HEK293 (cell line): ENCODE results near the gene ARHGEF4.

Experiments
- CTCF ChIA-PET: fragments of 350-600 bp; formaldehyde crosslinking; extraction: SDS; loops from one replicate; lab custom pipeline; 2021; ENCODE audit warnings: antibody characterized with exemption; lab: Yijun Ruan, JAX
- POLR2A ChIA-PET: fragments of 300-600 bp; formaldehyde crosslinking; extraction: SDS; loops from one replicate; lab custom pipeline; 2020; ENCODE audit warnings: antibody characterized with exemption, inconsistent platforms; lab: Yijun Ruan, JAX
- H3K27ac ChIP-seq: fragments of 200-500 bp; sonication (Bioruptor generic); 2 replicates; pipeline ENCODE4 v1.5.1; 2014; ENCODE audit warnings: low read depth, low read length, control low read depth, inconsistent platforms; ENCODE audit errors: extremely low read depth
- H3K36me3 ChIP-seq, 2 experiments: fragments of 200-500 bp in 1 of 2; sonication (Bioruptor generic) in 1 of 2; 1 replicate in 1 of 2; 2 replicates in 1 of 2; pipeline ENCODE4 v1.5.1; 2014 to 2017; ENCODE audit warnings: inconsistent platforms in 2 of 2, low read length in 2 of 2; ENCODE audit not compliant: control insufficient read depth in 2 of 2, insufficient read depth in 1 of 2
- H3K4me1 ChIP-seq: fragments of 200-500 bp; sonication (Bioruptor generic); 2 replicates; pipeline ENCODE4 v1.5.1; 2014; ENCODE audit warnings: mild to moderate bottlenecking, low read length, inconsistent platforms; ENCODE audit not compliant: control insufficient read depth, insufficient read depth
- H3K4me3 ChIP-seq: 2 replicates; pipeline ENCODE4 v1.5.1; 2011; ENCODE audit warnings: low read depth, mild to moderate bottlenecking, control low read depth, low read length, moderate library complexity
- H3K9me3 ChIP-seq: fragments of 200-500 bp; sonication (Bioruptor generic); 2 replicates; pipeline ENCODE4 v1.5.1; 2014; ENCODE audit warnings: low read depth, low read length, inconsistent platforms; ENCODE audit not compliant: control insufficient read depth, insufficient read depth
- BCL11B ChIP-seq: fragments of 450-650 bp; formaldehyde crosslinking; IDR thresholded peaks from 2 replicates; pipeline ENCODE4 v1.5.1; 2016; ENCODE audit warnings: low read depth, missing biosample characterization, missing genetic modification characterization
- GLI4 ChIP-seq: fragments of 450-650 bp; formaldehyde crosslinking; IDR thresholded peaks from 2 replicates; pipeline ENCODE4 v1.5.1; 2016; ENCODE audit warnings: missing biosample characterization, missing genetic modification characterization
- GLIS1 ChIP-seq: fragments of 450-650 bp; formaldehyde crosslinking; IDR thresholded peaks from 2 replicates; pipeline ENCODE4 v1.5.1; 2016; ENCODE audit warnings: missing biosample characterization, missing genetic modification characterization
- KLF16 ChIP-seq: fragments of 450-650 bp; formaldehyde crosslinking; IDR thresholded peaks from 2 replicates; pipeline ENCODE4 v1.5.1; 2017; ENCODE audit warnings: missing biosample characterization, missing genetic modification characterization
- KLF8 ChIP-seq: fragments of 450-650 bp; formaldehyde crosslinking; IDR thresholded peaks from 2 replicates; pipeline ENCODE4 v1.5.1; 2016; ENCODE audit warnings: missing biosample characterization, missing genetic modification characterization
- SCRT1 ChIP-seq: fragments of 450-650 bp; formaldehyde crosslinking; IDR thresholded peaks from 2 replicates; pipeline ENCODE4 v1.5.1; 2016; ENCODE audit warnings: missing biosample characterization, missing genetic modification characterization, borderline replicate concordance
- SP7 ChIP-seq: fragments of 450-650 bp; formaldehyde crosslinking; IDR thresholded peaks from 2 replicates; pipeline ENCODE4 v1.5.1; 2016; ENCODE audit warnings: missing biosample characterization, missing genetic modification characterization
- ZIC2 ChIP-seq: fragments of 450-650 bp; formaldehyde crosslinking; IDR thresholded peaks from 2 replicates; pipeline ENCODE4 v1.5.1; 2016; ENCODE audit warnings: missing biosample characterization, missing genetic modification characterization
- ZNF211 ChIP-seq: fragments of 450-650 bp; formaldehyde crosslinking; IDR thresholded peaks from 2 replicates; pipeline ENCODE4 v1.5.1; 2016; ENCODE audit warnings: low read depth, missing biosample characterization, missing genetic modification characterization
- ZNF274 ChIP-seq, 2 experiments: fragments of 200-500 bp in 1 of 2; fragments of 450-650 bp in 1 of 2; sonication (Bioruptor generic) in 1 of 2; formaldehyde crosslinking in 1 of 2; IDR thresholded peaks; 2 replicates each; pipeline versions ENCODE4 v1.5.1 to v1.6.1; 2014 to 2016; ENCODE audit warnings: borderline replicate concordance in 1 of 2, inconsistent platforms in 1 of 2, low read length in 1 of 2, missing biosample characterization in 1 of 2, missing genetic modification characterization in 1 of 2
- ZNF391 ChIP-seq: fragments of 450-650 bp; formaldehyde crosslinking; IDR thresholded peaks from 2 replicates; pipeline ENCODE4 v1.5.1; 2016; ENCODE audit warnings: low read depth, missing biosample characterization, missing genetic modification characterization, borderline replicate concordance
- ZNF558 ChIP-seq: fragments of 450-650 bp; formaldehyde crosslinking; IDR thresholded peaks from 2 replicates; pipeline ENCODE4 v1.5.1; 2016; ENCODE audit warnings: missing biosample characterization, missing genetic modification characterization
- ZNF624 ChIP-seq: fragments of 450-650 bp; formaldehyde crosslinking; IDR thresholded peaks from 2 replicates; pipeline ENCODE4 v1.5.1; 2017; ENCODE audit warnings: missing biosample characterization, missing genetic modification characterization
- ZNF654 ChIP-seq: fragments of 450-650 bp; formaldehyde crosslinking; IDR thresholded peaks from 2 replicates; pipeline ENCODE4 v1.5.1; 2016; ENCODE audit warnings: low read depth, missing biosample characterization, missing genetic modification characterization
- ZNF830 ChIP-seq: fragments of 450-650 bp; IDR thresholded peaks from 2 replicates; pipeline ENCODE4 v1.5.0; 2018; ENCODE audit warnings: missing biosample characterization, missing genetic modification characterization, low read depth, mild to moderate bottlenecking, moderate library complexity
- TF ChIP-seq, protein P1 (sequence below): fragments of 450-650 bp; formaldehyde crosslinking; conservative IDR thresholded peaks from 2 replicates; pipeline ENCODE4 v1.5.1; 2016; ENCODE audit warnings: low read depth, missing biosample characterization, missing genetic modification characterization
- TF ChIP-seq, protein P2 (sequence below): fragments of 450-650 bp; formaldehyde crosslinking; IDR thresholded peaks from 2 replicates; pipeline ENCODE4 v1.5.1; 2016; ENCODE audit warnings: missing biosample characterization, missing genetic modification characterization
- TF ChIP-seq, protein P3 (sequence below): fragments of 450-650 bp; formaldehyde crosslinking; IDR thresholded peaks from 2 replicates; pipeline ENCODE4 v1.5.1; 2016; ENCODE audit warnings: missing biosample characterization, missing genetic modification characterization
- TF ChIP-seq, protein P4 (sequence below): fragments of 450-650 bp; formaldehyde crosslinking; IDR thresholded peaks from 2 replicates; pipeline ENCODE4 v1.5.1; 2016; ENCODE audit warnings: missing biosample characterization, missing genetic modification characterization

The ARHGEF4 gene

GRCh38 chr2:130842770-130843169 is 6.1 kb downstream of the ARHGEF4 start (continued):
- TF ChIP-seq SCRT1 (no peak), ZNF211 (no peak)
- TF ChIP-seq, protein P1, sequence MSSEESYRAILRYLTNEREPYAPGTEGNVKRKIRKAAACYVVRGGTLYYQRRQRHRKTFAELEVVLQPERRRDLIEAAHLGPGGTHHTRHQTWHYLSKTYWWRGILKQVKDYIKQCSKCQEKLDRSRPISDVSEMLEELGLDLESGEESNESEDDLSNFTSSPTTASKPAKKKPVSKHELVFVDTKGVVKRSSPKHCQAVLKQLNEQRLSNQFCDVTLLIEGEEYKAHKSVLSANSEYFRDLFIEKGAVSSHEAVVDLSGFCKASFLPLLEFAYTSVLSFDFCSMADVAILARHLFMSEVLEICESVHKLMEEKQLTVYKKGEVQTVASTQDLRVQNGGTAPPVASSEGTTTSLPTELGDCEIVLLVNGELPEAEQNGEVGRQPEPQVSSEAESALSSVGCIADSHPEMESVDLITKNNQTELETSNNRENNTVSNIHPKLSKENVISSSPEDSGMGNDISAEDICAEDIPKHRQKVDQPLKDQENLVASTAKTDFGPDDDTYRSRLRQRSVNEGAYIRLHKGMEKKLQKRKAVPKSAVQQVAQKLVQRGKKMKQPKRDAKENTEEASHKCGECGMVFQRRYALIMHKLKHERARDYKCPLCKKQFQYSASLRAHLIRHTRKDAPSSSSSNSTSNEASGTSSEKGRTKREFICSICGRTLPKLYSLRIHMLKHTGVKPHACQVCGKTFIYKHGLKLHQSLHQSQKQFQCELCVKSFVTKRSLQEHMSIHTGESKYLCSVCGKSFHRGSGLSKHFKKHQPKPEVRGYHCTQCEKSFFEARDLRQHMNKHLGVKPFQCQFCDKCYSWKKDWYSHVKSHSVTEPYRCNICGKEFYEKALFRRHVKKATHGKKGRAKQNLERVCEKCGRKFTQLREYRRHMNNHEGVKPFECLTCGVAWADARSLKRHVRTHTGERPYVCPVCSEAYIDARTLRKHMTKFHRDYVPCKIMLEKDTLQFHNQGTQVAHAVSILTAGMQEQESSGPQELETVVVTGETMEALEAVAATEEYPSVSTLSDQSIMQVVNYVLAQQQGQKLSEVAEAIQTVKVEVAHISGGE = no peak
- TF ChIP-seq, protein P2, sequence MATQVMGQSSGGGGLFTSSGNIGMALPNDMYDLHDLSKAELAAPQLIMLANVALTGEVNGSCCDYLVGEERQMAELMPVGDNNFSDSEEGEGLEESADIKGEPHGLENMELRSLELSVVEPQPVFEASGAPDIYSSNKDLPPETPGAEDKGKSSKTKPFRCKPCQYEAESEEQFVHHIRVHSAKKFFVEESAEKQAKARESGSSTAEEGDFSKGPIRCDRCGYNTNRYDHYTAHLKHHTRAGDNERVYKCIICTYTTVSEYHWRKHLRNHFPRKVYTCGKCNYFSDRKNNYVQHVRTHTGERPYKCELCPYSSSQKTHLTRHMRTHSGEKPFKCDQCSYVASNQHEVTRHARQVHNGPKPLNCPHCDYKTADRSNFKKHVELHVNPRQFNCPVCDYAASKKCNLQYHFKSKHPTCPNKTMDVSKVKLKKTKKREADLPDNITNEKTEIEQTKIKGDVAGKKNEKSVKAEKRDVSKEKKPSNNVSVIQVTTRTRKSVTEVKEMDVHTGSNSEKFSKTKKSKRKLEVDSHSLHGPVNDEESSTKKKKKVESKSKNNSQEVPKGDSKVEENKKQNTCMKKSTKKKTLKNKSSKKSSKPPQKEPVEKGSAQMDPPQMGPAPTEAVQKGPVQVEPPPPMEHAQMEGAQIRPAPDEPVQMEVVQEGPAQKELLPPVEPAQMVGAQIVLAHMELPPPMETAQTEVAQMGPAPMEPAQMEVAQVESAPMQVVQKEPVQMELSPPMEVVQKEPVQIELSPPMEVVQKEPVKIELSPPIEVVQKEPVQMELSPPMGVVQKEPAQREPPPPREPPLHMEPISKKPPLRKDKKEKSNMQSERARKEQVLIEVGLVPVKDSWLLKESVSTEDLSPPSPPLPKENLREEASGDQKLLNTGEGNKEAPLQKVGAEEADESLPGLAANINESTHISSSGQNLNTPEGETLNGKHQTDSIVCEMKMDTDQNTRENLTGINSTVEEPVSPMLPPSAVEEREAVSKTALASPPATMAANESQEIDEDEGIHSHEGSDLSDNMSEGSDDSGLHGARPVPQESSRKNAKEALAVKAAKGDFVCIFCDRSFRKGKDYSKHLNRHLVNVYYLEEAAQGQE (tag by site-specific recombination) = no peak
- TF ChIP-seq, all 188 proteins: peak for 0

DNA sequence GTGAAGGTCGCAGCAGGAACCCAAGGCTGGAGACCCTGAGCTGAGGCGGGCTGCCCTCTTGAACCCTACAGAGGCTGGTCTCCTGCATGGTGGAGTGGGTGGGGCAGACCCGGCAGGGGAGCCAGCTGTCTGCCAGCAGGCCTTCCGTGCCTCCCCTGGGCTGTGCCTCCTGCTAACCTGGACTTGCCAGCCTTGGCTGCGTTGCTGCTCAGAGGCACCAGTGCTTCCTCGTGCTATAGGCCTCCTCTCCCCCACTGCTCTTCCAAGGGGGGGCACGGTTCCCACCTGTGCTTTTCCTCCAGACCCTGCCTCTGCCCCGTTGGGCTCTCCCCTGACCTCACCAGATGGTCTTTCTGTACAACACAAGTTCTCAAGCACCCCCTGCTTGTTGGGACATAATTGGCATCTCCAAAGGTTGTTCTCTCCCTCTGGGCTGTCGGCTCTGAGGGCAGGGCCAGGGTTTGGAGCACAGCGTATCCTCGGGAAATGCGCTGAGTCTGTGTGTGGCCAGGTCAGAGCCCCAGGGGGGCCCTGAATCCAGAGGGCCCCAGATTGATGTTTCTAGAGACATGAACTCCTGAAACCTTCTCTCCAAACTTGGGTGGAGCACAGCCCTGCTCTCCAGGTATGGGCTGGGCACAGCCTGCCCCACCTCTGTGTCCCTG is 6.7 kb downstream of the ARHGEF4 start:
- TF ChIP-seq ZIC2 (tag by site-specific recombination) = peak; percentile 89
- no peak for TF ChIP-seq ZNF274 (IDR thresholded peaks at IDR 0.05; ENCODE audit: low read length)
- TF ChIP-seq ZNF274 (tag by site-specific recombination; IDR thresholded peaks at IDR 0.05; ENCODE audit: borderline replicate concordance) = no peak
- TF ChIP-seq GLIS1 = peak; percentile 75
- no peak for TF ChIP-seq BCL11B (tag by site-specific recombination)
- no peak for TF ChIP-seq KLF16
- ChIA-PET POLR2A (no interaction called here), CTCF (interaction anchor here (1.0 kb wide), 1 partner anchor 32 kb away, joined by 3 read pairs; no protein-coding TSS in a partner anchor)
- Histone ChIP-seq H3K4me1 (no peaks in the 10 kb centered on the region), H3K27ac (no peak overlapping the region), H3K9me3 (no peaks in the 10 kb centered on the region), H3K4me3 (no peak overlapping the region), H3K36me3 (no peaks in the 10 kb centered on the region)

- ChIA-PET POLR2A (no interaction called here), CTCF (no interaction called here)
- no peaks in the 10 kb centered on the region for H3K4me1 ChIP-seq
- no peaks in the 10 kb centered on the region for H3K9me3 ChIP-seq
- H3K4me3 ChIP-seq = no peak overlapping the region
- H3K36me3 ChIP-seq = no peaks in the 10 kb centered on the region
- H3K27ac ChIP-seq = no peak overlapping the region
- TF ChIP-seq ZNF654 (no peak), GLI4 (tag by site-specific recombination) (no peak), SP7 (tag by site-specific recombination) (no peak), ZNF211 (no peak), ZNF624 (tag by site-specific recombination) (no peak), KLF8 (tag by site-specific recombination) (no peak), ZNF830 (tag by site-specific recombination) (no peak), ZNF558 (tag by site-specific recombination) (no peak), ZNF391 (no peak)
- TF ChIP-seq, protein P3, sequence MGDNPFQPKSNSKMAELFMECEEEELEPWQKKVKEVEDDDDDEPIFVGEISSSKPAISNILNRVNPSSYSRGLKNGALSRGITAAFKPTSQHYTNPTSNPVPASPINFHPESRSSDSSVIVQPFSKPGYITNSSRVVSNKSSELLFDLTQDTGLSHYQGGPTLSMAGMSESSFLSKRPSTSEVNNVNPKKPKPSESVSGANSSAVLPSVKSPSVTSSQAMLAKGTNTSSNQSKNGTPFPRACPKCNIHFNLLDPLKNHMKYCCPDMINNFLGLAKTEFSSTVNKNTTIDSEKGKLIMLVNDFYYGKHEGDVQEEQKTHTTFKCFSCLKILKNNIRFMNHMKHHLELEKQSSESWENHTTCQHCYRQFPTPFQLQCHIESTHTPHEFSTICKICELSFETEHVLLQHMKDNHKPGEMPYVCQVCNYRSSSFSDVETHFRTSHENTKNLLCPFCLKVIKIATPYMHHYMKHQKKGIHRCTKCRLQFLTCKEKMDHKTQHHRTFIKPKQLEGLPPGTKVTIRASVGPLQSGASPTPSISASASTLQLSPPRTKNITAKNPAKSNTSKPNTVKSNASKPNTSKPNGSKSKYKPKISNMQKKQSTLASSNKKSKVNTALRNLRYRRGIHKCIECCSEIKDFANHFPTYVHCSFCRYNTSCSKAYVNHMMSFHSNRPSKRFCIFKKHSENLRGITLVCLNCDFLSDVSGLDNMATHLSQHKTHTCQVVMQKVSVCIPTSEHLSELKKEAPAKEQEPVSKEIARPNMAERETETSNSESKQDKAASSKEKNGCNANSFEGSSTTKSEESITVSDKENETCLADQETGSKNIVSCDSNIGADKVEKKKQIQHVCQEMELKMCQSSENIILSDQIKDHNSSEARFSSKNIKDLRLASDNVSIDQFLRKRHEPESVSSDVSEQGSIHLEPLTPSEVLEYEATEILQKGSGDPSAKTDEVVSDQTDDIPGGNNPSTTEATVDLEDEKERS (tag by site-specific recombination) = no peak
- TF ChIP-seq, protein P4, sequence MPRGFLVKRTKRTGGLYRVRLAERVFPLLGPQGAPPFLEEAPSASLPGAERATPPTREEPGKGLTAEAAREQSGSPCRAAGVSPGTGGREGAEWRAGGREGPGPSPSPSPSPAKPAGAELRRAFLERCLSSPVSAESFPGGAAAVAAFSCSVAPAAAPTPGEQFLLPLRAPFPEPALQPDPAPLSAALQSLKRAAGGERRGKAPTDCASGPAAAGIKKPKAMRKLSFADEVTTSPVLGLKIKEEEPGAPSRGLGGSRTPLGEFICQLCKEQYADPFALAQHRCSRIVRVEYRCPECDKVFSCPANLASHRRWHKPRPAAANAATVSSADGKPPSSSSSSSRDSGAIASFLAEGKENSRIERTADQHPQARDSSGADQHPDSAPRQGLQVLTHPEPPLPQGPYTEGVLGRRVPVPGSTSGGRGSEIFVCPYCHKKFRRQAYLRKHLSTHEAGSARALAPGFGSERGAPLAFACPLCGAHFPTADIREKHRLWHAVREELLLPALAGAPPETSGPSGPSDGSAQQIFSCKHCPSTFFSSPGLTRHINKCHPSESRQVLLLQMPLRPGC (tag by site-specific recombination) = no peak
These were observed 7.4 kb downstream of the ARHGEF4 start for GRCh38 chr2:130844161-130844560.
